CD4-positive, alpha-beta T cell treated with Interleukin-1 beta for 1 hour (primary cell): ENCODE data around the gene HNRNPUL1.

ENCODE experiments used
- DNase-seq, 2 donors: peaks; one replicate each; pipeline ENCODE4 v3.0.0-alpha.2; 2020 to 2022

The HNRNPUL1 gene

DNA sequence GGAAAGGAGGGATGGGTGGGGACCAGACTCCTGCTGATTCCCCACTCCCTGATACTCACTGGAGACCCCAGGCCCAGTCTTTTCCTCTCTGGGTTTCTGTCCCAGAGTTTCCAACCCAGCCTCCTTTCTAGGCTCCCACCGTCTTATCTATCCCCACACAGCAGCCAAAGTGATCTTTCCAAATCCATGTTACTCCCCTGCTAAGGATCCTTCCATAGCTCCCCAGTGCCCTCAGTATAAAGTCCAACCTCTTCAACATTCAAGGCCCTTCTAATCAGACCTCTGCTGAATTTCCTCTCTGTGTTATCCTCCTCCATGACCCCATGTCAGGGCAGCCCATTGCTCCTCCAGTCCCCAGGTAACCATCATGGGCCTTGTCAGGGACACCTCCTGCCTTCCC lies 90.9 kb downstream of the HNRNPUL1 start:
- DNase-seq: no peak

- DNase-seq: no peak
Measured at GRCh38 chr19:41355802-41356201, 91.6 kb downstream of the HNRNPUL1 start.

DNA sequence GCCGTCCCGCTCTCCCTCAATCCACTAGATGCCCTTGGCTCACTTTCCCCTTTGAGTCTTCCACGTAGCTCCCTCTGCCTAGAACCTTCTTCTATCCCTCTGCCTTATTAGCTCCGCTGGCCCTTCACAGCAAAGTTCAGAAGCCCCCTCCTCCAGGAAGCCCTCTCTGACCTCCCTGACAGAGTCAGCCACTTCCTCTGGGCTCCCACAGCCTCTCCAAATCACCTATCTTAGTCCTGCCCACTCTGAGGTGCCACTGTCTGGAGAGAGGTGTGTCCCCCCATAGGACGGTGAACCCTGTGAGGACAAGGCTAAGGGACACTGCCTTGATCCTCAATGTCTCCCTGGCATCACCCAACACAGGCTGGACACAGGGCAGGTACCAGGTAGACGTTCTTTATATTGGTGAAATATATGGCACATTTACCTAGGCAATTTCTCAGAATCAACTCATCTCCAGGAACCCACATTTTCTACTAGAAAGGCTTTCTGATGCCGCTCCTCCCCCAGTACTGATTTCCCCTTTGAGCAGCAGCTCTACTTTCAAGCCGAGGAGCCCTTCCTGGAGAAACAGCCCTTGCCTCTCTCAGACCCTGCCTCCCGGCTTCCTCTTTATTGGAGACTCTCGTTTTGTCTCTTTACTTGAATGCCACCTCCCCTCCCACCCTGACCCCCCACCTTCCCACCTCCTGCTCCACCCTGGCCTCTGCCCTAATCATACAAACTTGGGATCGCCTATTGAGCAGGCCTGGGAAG lies 93.0 kb downstream of the HNRNPUL1 start:
- no peak for DNase-seq
